HG02938 (cell line): ENCODE results near the gene SLC38A10.

Source experiments
- ATAC-seq: cut with Tn5 transposase; IDR thresholded peaks from one replicate; pipeline ENCODE4 v1.9.1; 2021; ENCODE audit warnings: mild to moderate bottlenecking, moderate library complexity; ENCODE audit not compliant: unreplicated experiment

SLC38A10 gene

DNA sequence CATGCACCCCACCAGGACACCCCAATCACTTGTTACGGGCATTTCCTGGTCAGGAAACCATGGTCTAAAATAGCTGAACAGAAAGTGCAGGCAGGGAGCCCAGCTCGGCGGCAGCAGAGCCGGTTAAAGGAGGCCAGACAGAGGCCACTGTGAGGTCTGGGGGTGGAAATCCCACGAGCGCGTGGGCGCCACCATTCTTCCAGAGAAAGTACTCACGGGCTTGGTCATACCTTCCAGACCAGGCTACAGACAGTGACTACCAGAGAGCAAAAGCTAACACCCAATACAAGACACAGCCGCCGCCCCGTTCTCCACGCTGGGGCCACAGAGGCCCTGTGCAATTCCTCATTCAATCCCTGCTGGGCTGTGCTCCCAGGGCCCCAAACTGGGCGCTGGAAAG lies 84.2 kb downstream of the SLC38A10 start:
- ATAC-seq = no peak

DNA sequence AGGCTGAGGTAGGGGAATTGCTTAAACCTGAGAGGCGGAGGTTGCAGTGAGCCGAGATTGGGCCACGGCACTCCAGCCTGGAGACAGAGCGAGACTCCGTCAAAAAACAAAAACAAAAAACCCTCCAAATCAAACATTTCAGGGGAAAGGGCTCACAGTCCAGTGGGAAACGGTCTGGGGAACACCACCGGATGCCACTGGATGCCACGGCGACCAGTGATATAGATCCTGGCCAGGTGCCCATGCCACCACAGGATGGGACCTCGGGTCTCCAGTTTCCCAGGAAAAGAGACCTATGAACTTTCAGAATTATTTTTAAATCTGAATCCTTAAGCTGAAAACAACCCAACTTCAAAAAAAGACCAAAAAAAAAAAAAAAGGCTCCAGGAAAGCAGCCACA lies 84.6 kb downstream of the SLC38A10 start:
- ATAC-seq = no peak

DNA sequence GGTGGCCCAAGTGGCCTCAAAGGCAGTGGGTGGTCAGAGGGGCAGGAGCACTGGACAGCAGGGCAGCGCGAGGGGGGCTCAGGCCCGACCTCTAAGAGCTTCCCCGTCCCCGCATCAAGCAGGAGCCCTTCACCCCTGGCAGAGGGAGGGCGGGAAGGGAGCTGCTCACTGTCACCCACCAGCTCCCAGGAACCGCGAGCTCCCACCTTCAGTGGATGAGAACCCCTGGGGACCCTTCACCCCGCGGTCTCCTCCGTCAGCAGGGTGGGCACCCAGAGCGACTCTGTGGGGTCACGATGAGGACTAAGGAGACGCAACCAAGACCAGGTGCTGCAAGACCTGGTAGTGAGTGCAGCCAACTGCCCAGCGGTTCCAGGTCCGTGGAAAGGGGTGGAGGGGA lies 86.0 kb downstream of the SLC38A10 start:
- no peak for ATAC-seq

DNA sequence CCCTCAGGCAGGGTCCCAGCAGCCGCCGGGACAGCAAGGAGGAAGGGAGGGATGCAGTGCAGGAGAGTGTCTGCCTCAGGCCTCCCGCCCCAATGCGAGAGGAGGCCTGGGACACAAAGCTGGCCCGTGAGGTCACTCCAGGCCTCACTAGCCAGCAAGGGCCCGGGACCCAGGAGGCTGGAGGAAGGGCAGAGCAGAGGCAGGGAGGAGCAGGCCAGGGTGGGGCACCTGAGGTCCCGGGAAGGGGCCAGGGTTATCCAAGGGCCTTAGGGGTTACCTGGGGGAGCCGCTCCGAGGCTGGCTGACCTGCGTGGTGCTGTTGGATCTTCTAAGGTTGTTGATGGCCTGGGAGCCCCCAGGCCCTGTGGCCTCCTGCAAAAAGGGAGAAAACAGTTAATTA lies 86.5 kb downstream of the SLC38A10 start:
- ATAC-seq = no peak

DNA sequence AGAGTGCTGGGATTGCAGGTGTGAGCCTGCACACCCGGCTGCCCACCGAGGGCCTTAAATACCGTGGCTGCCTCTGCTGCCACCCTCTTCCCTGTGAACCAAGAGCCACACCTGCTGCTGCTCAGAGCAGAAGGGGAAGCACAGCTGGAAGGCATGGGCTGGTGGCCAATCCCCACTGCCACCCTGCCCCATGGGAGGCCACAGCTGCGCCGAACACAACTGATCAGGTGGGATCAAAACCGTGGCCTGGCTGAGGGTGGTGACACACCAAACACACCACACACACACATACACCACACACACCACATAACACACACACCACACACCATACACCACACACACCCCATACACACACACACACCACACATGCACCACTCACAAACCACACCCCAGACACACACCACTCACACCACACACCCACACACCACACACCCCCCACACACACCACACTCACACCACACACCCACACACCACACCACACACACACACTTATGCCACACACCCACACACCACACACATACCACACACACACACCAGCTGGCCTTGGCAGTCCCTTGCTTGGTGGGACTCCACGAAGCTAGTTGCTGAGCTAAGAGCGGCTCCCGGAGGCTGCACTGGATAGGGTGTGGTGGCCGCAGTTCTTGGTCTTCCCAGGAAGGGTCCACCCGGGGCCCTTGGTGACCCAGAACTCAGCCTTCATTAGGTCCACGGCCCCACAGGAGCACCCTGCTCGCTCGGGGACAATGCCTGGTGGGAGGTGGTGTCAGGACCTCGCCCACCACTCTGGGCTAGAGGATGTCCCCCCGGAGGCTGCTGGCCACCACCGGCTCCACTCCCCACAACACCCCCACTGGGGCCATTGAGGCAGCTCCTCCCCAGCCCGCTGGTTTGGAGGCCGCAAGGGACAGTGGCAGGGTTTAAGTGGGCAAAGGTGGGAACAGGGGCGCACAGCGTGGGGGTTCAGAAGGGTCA lies 87.2 kb downstream of the SLC38A10 start:
- no peak for ATAC-seq

DNA sequence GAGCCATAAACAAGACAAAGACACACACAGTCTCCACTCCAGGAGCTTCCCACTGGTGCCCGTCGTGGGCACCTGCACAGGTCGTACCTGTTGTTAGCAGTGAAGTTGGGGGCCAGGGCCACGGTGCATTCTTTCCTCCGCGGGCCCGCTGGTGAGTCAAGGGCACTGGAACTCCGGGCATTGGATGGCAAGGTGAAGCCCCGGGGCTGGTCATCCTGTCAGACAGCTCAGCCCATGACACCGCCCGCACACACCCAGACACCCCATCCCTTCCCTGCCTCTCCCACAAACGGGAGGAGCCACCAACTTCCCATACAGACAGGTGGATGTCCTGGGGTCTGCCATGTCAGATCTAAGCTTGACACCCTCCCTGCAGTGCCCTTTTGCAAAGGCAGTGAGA lies 88.5 kb downstream of the SLC38A10 start:
- ATAC-seq = no peak

DNA sequence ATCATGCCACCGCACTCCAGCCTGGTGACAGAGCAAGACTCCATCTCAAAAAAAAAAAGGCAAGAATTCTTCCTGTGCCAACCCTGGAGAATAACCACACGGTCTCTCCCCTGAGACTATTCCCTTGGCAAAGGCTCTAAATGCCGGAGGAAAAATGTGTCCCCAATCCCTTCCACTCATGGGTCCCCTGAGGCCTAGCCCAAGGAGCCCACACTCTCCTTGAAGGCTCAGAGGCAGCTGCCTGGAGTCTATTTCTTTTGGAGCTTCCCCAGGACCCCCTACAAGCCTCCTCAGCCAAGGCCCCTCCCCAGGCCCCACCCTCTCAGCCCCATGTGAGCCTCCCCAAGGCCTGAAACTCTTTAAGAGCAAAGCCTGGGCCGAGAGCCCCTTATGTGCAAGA lies 88.9 kb downstream of the SLC38A10 start:
- no peak for ATAC-seq

DNA sequence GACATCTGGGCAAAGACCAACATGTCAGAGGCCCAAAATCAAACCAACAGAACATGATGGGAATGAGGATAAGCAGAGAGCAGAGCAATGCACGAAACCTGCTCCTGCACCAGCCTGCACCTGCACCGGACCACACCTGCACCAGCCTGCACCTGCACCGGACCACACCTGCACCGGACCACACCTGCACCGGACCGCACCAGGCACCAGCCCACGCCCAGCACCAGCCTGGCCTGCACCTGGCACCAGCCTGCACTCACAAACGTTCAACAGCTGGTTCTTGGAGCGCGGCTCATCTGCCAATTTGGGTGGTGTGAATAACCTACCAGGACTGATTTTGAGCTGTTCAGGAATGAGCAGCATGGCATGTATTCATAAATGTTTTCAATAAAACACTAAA lies 90.5 kb downstream of the SLC38A10 start:
- ATAC-seq = no peak

DNA sequence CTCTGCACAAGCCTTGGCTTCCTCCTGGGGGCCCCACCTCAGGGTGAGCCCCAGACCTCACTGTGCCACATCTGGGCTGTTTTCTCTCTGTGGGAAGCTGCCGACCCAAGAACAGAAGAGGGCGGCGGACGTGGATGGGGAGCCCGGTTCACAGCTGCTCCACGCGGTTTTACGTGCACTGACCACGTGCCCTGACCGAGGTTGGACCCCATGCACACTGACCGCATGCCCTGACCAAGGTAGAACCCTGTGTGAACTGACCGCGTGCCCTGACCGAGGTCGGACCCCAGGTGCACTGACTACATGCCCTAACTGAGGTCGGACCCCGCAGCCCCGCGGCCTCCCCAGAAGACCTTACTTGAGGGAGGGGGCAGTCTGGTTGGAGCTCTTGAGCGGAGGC lies 92.0 kb downstream of the SLC38A10 start:
- no peak for ATAC-seq

DNA sequence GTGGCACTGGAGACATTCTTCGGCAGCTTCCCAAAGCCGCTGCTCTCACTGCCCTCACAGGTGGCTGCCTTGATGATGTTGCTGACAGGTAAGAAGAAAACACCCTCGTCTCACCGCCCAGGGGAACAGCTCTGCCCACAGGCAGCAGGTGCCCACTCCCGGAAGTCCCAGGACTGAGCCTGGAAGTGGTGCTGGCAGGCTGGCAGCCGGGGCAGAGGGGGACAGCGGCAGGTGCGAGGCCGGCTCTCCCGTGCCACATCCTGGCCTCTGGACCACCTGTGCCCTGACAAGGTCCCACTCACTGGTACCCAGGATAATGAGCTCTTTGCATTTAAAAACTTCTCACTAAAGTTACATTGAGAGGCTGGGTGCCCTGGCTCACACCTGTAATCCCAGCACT lies 92.8 kb downstream of the SLC38A10 start:
- no peak for ATAC-seq

DNA sequence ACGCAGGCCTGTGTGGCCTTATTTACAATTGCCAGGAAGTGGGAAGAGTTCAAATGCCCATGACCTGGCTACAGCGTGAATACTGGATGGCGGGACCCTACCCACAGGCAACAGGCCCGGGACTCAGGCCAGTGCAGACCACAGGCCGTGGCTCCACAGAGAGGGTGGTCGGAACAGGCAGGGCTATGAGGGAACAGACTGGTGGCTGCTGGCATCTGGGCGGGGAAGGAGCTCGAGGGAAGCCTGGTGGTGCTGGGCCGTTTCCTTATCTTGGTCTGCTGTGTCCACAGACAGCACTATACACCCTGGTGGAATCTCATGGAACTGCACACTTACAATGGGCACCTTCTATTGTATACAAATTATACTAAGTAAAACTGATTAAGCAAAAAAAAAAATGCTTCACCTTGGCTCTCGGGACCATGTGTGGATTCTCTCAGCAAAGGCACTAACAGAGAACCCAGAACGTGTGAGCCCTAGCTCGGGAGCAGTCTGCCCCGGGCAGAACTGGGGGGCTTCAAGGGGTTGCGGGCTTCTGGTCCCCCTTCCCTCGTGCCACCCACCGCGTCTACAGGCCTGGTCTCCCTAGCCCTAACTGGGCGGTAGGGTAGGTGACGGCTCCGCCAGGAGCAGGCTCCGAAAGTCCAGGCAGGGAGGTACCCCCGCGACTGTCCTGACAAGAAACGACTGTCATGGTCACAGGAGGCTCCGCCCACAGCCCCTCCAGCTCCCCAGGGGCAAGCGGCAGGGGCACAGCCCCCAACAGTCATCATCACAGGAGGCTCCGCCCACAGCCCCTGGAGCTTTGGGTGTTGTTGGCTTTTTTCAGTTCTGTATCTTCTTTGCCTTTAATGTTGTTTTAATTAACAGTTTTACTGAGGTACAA lies 94.2 kb downstream of the SLC38A10 start:
- ATAC-seq = no peak

DNA sequence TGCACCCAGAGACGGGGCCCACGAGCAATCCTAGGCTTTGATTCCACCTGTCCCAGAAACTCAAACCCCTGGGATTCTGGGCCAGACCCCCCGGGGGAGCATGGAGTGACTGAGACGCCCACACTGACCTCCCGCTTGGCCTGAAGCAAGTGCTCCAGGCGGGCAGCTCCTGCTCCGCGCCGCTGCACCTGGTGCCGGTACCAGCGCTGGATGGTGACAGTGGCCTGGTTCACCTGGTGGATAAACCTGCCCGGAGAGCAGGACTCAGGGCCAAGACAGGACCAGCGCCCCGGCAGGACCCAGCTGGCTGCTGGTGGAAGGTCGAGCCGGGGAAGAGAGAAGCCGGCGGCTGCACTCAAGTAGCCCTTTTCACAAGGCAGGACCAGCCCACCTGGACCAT lies 94.9 kb downstream of the SLC38A10 start:
- ATAC-seq = no peak

DNA sequence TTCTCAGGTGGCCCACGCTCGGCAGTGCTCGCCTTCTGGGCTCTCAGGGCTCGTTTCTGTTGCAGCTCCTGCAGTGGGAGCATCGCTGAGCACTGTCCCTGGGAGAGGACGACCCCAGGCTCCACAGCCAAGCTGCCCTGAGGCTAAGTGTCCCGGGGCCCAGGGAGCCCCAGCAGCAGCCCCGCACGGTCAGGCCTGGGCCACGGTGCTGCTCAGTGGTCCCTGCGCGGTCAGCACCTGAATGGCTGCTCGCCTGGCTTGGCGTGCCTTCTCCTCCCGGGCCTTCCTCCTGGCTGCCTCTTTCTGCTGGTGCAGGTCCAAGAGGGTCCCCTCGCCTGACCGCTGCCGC lies 95.7 kb downstream of the SLC38A10 start:
- ATAC-seq = no peak

DNA sequence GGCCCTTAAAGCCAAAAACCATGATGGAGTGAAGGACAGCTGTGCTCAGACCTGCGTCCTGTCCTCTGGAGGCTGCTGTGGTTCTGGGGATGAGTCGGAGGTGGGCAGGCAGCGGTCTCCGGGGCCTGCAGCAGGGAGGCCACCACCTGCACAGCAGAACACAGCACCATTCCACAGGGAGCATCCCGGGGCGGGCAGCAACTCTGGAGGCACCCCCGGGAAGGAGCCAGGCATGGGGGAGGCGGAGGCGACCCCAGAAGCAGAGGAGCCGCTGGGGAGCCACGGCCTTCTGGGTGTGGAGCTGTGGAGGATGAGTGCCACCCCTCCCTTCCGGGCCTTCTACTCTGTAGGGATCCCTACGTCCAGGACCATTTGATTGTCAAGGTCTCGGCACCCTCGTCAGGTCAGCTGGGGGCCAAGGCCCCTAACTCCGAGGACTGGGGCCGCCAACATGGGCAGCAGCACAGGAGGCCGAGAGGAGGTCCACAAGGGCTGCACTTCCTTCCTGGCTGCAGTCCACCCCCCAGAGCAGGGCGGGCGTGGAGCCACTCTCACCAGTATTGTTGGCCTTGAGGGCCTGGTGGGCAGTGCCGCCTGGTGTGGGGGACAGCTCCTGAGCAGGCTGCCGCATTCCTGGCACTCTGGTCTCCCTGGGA lies 96.2 kb downstream of the SLC38A10 start:
- ATAC-seq = no peak

DNA sequence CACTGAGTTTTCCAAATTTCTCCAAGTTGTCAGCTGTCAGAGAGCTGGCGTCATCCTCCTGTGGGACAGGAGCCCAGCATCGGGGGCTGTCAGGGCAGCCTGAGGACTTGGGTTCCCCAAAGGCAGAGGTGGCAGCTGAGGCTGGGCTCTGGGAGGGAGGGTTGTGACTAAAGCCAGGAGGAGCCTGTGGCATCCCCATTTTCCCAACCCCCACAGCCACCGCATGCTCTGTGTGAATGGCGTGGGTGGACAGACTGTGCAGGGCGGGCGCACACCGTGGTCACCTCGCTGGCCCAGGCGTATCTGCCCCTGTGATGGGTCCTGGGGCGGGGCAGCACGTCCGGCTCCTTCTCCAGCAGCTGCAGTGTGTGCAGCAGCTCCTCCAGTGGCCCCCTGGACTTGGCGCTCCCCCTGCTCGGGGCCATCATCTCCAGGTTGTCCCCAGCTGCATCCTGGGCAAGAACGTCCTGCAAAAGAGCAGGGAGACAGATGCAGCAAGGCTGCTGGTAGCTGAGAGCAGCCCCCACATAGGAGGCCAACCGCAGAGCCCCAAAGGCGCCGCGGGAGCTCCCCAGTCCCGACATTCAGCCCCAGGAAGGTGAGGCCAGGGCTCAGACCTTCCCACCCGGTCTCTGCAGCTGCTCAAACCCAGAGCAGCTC lies 97.1 kb downstream of the SLC38A10 start:
- no peak for ATAC-seq

DNA sequence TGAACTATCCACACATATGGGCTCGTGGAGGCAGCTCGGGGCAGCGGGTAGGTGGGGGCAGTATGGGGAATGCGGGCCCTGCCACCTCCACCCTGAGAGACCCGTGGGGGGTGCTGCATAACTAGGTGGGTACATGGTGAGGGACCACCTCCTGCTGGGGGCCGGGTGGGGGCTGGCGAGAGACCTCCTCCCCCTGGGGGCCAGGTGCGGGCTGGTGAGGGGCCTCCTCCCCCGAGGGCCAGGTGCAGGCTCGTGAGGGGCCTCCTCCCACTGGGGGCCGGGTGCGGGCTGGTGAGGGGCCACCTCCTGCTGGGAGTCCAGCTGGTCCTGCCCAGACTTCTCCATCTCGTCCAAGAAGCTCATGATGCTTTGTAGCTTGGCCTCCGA lies 97.7 kb downstream of the SLC38A10 start:
- no peak for ATAC-seq

DNA sequence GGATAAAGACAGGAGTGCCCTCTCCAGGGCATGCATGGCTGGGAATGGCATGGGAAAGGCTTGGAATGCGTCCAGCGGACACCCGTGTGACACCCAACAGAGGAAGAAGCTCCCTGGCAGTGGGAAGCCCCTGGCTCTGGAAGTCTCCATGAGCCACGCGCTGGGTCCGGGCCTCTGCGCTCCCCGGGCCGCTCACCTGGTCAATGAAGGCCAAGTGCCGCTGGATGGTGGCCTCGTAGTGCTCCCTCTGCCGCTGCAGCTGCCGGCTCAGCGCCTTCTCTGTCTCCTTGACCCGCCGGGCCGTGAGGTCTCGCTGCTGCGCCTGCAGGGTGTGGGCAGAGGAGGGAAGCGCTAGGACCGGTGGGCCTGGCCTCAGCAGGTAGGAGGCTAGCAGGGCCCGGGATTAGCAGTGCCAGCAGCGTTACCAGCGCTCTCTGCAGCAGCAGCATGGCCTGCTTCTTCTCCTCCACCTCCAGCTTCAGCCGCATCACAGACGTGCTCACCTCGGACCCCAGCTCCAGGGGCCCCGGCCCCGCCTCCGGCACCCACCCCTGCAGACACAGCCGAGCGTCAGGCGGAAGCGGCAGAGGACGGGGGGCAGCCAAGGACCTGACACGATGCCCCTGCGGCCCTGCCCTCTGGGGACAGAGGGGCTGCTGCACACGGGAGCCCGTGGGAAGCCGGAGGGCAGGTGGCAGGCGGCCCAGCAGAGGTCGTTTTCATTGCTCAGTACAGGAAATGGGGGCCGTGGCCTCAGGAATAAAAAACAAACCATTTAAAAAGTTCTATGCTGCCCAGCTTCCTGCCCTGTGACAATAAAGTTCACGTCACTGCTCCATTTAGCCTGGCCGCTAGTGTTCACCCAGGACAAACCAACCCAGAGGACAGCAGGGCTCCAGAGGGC lies 98.3 kb downstream of the SLC38A10 start:
- ATAC-seq = no peak

DNA sequence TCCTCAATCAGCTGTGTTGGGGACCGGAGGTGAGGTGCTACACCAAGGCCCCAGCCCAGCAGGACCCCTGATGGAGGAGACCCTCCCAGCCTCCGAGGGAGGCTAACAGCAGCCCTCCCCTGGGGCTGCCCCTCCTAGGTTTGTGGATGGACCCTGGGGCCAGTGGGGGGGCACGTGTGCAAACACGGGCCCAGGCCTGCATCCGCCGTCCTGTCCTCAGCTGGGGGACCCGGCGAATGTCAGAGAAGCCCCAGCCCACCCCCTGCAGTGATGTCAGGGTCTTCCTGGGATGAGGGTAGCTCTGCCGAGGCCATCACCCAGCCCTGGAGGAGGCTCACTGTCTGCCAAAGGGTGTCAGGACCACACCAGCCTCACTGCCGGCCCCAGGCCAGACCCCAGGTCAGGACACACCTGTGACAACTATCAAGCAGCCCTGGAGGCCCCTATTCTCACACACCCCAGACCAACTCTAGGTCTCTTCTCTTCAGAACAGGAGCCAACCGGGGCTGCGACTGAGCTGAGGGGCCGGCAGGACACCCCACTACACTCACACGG lies 99.1 kb downstream of the SLC38A10 start:
- no peak for ATAC-seq
